ENCODE data around the gene IBTK. TPM values are rescaled to one million over a fixed set of nuclear protein-coding genes. Genes with fewer than 3 reads are reported as not detected.
A peak's percentile ranks its signal among the peaks of the same experiment; 100 is the strongest.
"Not testable (repeated sequence)": the region's sequence is repeated elsewhere in the genome, so short reads cannot be mapped to it uniquely, and the experiment has no call there.

Gene IBTK
- total RNA-seq, 1 experiment from 2014 or later = 41.5 TPM

- DNase-seq (ENCODE audit: low read depth) = peak; percentile 67
Observed at GRCh38 chr6:82246802-82247504, 591 bp downstream of the IBTK start.

DNA sequence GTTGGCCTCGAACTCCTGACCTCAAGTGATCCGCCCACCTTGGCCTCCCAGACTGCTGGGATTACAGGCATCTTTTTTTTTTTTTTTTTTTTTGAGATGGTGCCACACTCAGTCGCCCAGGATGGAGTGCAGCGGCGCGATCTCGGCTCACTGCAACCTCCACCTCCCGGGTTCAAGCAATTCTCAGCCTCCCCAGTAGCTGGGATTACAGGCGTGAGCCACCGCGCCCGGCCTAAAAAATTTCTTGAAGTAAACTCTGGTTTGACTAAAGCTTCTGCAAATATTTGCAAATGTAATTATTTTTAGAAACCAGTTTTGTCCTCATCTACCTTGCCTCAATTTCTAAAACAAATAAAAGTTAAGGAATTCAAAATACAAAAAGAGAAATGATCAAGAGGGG is 1.2 kb downstream of the IBTK start:
- no peak for DNase-seq (ENCODE audit: low read depth)

GRCh38 chr6:82245376-82245775 is 2.2 kb downstream of the IBTK start:
- no peak for DNase-seq (ENCODE audit: low read depth)

- no peak for DNase-seq (ENCODE audit: low read depth)
Observed at GRCh38 chr6:82243884-82244283, 3.7 kb downstream of the IBTK start.

DNA sequence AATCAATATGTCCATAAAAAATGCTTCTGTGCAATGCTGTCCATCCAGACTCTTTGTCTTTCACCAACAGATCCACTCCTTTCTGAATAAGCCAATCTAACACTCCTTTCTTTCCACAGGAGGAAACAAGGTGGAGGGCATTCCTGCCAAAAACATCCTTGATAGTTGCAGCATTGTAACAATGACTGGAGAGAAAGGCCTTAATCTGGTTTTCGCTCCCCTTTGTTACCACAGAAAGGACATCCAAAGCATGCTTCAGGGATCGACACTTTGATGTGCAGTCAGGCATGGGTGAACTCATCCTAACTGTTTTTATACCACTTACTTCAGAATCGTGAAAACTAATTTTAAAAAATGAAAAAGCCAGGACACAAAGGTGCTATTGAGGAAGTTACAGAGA is 7.4 kb downstream of the IBTK start:
- no peak for DNase-seq (ENCODE audit: low read depth)

DNA sequence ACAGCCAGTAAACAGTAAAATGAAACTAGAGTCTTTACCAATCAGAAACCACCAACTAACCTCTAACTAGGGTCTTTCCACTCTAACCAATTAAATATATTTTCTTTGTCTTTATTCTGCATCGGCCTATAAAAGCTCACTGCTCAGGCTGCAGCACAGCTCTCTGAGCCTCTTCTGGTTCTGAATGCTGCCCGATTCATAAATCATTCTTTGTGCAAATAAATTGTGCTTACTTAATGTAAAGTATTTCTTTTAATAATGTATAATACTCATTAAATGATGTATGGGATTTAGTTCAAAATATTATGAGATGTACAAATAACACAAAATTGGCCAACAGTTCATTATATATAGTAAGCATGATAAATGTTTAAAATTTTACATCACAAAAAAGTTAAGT is 7.9 kb downstream of the IBTK start:
- no peak for DNase-seq (ENCODE audit: low read depth)

DNA sequence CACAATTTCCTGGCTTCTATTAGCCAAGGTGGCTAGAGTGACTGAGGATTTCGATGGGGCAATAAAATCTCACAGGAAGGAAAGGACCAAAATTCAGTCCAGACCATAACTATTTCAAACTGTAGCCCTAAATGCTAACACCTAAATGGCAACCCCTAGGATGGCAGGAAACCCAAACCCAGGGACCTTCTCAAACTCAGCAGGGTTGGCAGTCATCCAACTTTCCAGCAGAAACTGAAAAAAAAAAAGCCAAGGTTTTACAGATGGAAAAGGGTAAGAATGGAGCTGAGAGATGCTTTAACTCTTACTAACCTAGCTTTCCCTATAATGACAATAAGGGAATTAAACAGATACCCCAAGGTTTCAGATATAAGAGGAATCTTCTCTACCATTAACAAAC is 10.5 kb downstream of the IBTK start:
- DNase-seq (ENCODE audit: low read depth) = no peak

DNA sequence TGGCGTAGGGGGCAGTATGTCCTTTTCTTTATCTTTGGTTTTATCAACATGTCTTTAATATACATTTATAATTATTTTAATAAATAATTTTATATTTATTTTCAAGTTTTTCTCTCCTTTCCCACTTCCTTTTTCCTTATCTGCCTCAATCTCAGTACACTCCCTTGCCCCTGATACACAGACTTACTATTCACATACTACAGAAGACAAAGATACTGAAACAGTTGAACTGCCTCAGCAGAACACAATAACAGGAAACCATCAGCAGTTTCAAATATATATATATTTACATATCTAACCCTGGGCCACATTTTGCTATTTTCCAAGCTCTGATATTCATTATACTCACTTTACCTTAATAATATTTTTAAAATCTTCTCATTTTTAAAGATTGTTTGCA is 19.8 kb downstream of the IBTK start:
- no peak for DNase-seq (ENCODE audit: low read depth)

DNA sequence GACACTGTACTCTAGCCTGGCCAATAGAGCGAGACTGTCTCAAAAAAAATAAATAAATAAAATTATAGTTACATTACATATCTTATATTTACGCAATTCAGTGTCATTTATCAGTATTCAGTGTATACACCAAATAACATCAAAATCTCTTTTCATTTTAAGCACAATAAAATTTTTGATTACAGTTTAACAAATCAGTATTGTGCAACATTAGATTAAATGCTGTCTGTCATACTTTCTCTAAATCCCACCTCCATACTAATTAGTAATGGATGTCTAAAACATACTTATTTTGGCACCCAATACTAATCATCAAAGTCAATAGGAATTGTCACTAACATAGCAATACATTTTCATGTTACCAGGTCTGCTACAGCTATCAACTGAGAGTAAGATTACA is 27.4 kb downstream of the IBTK start:
- no peak for DNase-seq (ENCODE audit: low read depth)

- no peak for DNase-seq (ENCODE audit: low read depth)
Observed at GRCh38 chr6:82217018-82217586, 30.4 kb downstream of the IBTK start.

DNA sequence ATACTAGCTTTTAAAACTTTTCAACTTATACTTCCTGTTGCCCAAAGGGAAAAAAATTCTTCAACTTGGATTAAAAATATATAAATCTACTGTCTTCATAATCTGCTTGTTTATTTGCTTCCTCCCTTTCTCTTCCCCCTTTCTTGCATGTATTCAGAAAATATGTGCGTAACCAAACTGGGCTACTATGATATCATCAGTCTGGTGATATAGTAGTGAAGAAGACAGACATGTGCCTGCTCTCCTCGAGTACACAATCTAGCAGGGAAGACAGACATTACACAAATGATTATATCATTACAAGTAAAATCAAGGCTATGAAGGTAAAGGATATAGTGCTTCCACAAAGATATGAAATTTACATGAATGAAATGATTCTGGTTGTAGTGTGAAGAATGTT is 31.0 kb downstream of the IBTK start:
- DNase-seq (ENCODE audit: low read depth) = no peak

GRCh38 chr6:82211326-82211725 is 36.2 kb downstream of the IBTK start:
- no peak for DNase-seq (ENCODE audit: low read depth)

DNA sequence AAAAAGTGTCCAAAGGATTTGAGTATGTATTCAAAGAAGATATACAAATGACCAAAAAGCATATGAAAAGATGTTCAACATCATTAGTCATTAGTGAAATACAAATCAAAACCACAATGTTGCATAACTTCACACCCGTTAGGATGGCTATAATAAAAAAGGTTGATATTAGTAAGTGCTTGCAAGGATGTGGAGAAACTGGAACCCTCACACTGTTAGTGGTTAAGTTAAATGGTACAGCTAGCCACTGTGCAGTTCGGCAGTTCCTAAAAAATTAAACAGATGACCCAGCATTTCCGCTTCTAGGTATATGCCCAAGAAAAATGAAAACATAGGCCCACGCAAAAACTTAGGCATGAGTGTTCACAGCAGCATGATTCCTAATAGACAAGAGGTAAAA is 38.6 kb downstream of the IBTK start:
- DNase-seq (ENCODE audit: low read depth) = no peak

- DNase-seq (ENCODE audit: low read depth) = peak; percentile 6
Observed at GRCh38 chr6:82205930-82206392, 41.6 kb downstream of the IBTK start.

DNA sequence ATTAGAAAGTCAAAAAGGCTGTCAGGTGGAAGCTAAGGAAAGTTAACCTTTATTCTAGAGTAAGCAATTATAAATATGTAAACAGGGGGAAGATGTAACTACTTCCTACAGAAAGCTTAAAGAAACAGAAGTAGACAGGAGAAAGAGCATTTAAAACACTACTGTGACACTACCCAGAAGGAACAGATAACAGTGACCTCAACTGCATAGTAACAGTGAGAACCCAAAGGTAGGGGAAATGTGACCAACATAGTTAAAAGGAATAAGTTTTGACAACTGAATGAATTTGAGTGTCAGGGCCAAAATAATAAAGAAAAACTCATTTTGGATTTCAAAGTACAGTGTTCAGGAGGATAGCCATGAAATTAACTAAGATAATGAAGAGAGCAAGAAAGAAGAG is 43.5 kb downstream of the IBTK start:
- no peak for DNase-seq (ENCODE audit: low read depth)

GRCh38 chr6:82197784-82198183 is 49.8 kb downstream of the IBTK start:
- no peak for DNase-seq (ENCODE audit: low read depth)

- DNase-seq (ENCODE audit: low read depth) = not testable (repeated sequence)
Observed at GRCh38 chr6:82197245-82197644, 50.3 kb downstream of the IBTK start.

GRCh38 chr6:82196161-82196560 is 51.4 kb downstream of the IBTK start:
- no peak for DNase-seq (ENCODE audit: low read depth)

DNA sequence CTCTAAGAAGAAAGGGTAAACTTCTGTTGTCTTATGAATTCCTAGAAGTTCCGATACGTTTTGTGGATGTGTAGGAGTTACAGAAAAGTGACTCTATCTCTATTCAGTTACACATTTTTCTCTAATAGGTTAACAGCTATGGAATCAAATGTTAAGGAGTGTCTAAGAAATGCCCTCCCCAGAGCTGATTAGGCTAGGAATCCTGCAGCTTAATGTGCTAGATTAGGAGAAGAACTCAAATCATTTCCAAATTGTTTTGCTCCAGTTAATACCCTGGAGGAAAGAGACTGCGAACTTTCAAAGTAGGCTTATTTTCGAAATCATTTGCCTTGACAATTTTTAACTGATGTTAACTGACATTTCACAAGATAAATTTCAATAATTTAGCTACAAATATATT is 51.9 kb downstream of the IBTK start:
- no peak for DNase-seq (ENCODE audit: low read depth)

DNA sequence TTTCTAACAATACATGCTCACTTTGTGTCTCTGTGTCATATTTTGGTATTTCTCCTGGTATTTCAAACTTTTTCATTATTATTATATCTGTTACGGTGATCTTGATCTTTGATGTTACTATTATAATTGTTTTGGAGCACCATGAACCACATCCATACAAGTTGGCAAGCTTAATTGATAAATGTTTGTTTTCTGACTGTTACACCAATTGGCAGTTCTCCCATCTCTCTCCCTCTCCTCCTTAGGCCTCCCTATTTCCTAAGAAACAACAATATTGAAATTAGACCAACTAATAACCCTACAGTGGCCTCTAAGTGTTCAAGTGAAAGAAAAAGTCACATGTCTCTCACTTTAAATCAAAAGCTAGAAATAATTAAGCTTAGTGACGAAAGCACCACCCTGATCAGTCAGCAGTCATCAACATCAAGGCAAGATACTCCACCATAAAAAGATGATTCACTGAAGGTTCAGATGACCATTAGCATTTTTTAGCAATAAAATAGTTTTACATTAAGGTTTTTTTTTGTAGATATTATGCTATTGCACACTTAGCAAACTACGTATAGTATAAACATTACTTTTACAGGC is 61.5 kb downstream of the IBTK start:
- no peak for DNase-seq (ENCODE audit: low read depth)

DNA sequence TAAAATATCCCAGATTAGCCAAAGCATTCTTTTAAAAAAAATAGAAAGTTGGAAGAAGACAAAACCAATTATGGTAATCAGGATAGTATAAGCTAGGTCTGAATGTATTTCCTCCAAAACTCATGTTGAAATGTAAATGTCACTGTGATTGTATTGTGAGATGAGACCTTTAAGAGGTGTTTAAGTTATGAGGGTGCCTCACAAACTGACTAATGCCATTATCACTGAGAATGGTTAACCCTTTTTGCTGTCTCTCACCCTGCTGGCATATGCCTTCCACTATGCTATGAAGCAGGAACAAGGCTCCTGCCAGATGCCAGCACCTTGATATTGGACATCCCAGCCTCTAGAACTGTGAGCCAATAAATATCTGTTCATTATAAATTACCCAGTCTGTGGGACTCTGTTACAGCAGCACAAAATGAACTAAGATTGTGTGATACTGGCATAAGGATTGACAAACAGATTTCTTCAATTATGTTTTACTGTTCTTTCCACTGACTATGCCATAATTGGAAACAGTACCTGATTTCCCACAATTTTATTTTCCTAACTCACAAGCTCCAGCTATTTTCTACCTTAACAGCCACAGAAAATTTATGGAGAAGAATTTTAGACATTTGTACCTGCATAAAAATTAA is 63.8 kb downstream of the IBTK start:
- no peak for DNase-seq (ENCODE audit: low read depth)

DNA sequence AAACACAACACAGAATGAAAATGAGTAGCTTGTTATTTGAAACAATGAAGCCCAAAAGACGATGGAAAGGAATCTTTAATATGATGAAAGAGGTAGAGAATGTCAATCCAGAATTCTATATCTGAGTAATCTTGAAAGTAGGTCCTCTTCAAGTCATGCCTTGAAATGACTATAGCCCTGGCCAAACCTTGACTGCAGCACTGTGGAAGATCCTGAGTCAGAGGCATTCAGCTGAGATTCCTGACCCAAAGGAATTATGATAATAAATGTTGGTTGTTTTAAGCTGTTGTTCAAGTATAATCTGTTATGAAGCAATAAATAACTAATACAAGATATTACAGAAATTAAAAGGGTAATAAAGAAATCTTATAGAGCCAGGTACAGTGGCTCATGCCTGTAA is 64.8 kb downstream of the IBTK start:
- DNase-seq (ENCODE audit: low read depth) = peak; percentile 3

- no peak for DNase-seq (ENCODE audit: low read depth)
Observed at GRCh38 chr6:82179415-82179814, 68.1 kb downstream of the IBTK start.
